Measurements from ENCODE around the gene MYD88. TPM values are rescaled to one million over a fixed set of nuclear protein-coding genes. Genes with fewer than 3 reads are reported as not detected.

MYD88 gene
- total RNA-seq, 1 donor from 2014 or later: 39.5 TPM

GRCh38 chr3:38137615-38138348 is 679 bp upstream of the MYD88 start:
- H3K4me3 Mint-ChIP-seq: peak overlapping the region; percentile 97
- no peaks in the 10 kb centered on the region for H3K9me3 Mint-ChIP-seq
- H3K27me3 Mint-ChIP-seq (ENCODE audit: low read depth): no peaks in the 10 kb centered on the region
- peaks cover 5% of the 10 kb centered on the region for H3K36me3 Mint-ChIP-seq (ENCODE audit: low read depth)
- H3K27ac Mint-ChIP-seq (ENCODE audit: unreplicated experiment): peak overlapping the region; percentile 92
- peak; percentile 12 for DNase-seq (ENCODE audit: low read depth, low spot score)
- peaks cover 49% of the 10 kb centered on the region for H3K4me1 Mint-ChIP-seq
- TF ChIP-seq CTCF (conservative IDR thresholded peaks at IDR 0.05): peak; percentile 38

- Mint-ChIP-seq H3K27me3 (ENCODE audit: low read depth) (no peaks in the 10 kb centered on the region), H3K4me3 (peak overlapping the region; percentile 97), H3K4me1 (peaks cover 49% of the 10 kb centered on the region), H3K36me3 (ENCODE audit: low read depth) (peaks cover 5% of the 10 kb centered on the region), H3K27ac (ENCODE audit: unreplicated experiment) (peak overlapping the region; percentile 12), H3K9me3 (no peaks in the 10 kb centered on the region)
- DNase-seq (ENCODE audit: low read depth, low spot score): no peak
- TF ChIP-seq CTCF (conservative IDR thresholded peaks at IDR 0.05): no peak
Observed at GRCh38 chr3:38139191-38139590, 730 bp downstream of the MYD88 start.

- H3K27ac Mint-ChIP-seq (ENCODE audit: unreplicated experiment): no peak overlapping the region
- H3K4me1 Mint-ChIP-seq: peaks cover 49% of the 10 kb centered on the region
- H3K4me3 Mint-ChIP-seq: peak overlapping the region; percentile 97
- H3K9me3 Mint-ChIP-seq: no peaks in the 10 kb centered on the region
- no peak for DNase-seq (ENCODE audit: low read depth, low spot score)
- no peak for TF ChIP-seq CTCF (conservative IDR thresholded peaks at IDR 0.05)
- no peaks in the 10 kb centered on the region for H3K27me3 Mint-ChIP-seq (ENCODE audit: low read depth)
- peaks cover 5% of the 10 kb centered on the region for H3K36me3 Mint-ChIP-seq (ENCODE audit: low read depth)
Observed at GRCh38 chr3:38139652-38140051, 1.2 kb downstream of the MYD88 start.

GRCh38 chr3:38140326-38141172 is 2.1 kb downstream of the MYD88 start:
- peaks cover 5% of the 10 kb centered on the region for H3K36me3 Mint-ChIP-seq (ENCODE audit: low read depth)
- no peaks in the 10 kb centered on the region for H3K9me3 Mint-ChIP-seq
- H3K27me3 Mint-ChIP-seq (ENCODE audit: low read depth): no peaks in the 10 kb centered on the region
- H3K4me3 Mint-ChIP-seq: peak overlapping the region; percentile 85
- no peak for TF ChIP-seq CTCF (conservative IDR thresholded peaks at IDR 0.05)
- H3K27ac Mint-ChIP-seq (ENCODE audit: unreplicated experiment): peak overlapping the region; percentile 35
- peaks cover 43% of the 10 kb centered on the region for H3K4me1 Mint-ChIP-seq
- no peak for DNase-seq (ENCODE audit: low read depth, low spot score)

- Mint-ChIP-seq H3K27me3 (ENCODE audit: low read depth) (no peaks in the 10 kb centered on the region), H3K4me1 (peaks cover 34% of the 10 kb centered on the region), H3K9me3 (peaks cover 3% of the 10 kb centered on the region), H3K4me3 (peak overlapping the region; percentile 85), H3K27ac (ENCODE audit: unreplicated experiment) (no peak overlapping the region), H3K36me3 (ENCODE audit: low read depth) (peaks cover 5% of the 10 kb centered on the region)
- DNase-seq (ENCODE audit: low read depth, low spot score): no peak
- TF ChIP-seq CTCF (conservative IDR thresholded peaks at IDR 0.05): no peak
Observed at GRCh38 chr3:38141173-38141951, 2.9 kb downstream of the MYD88 start.
